ENCODE data around the gene TRIM45.

- TF ChIP-seq POLR2A (IDR thresholded peaks at IDR 0.05) (no peak), POLR2AphosphoS5 (IDR thresholded peaks at IDR 0.05) (no peak)
These were observed 31.6 kb downstream of the TRIM45 start for GRCh38 chr1:117089996-117090395.

Measured in upper lobe of left lung (tissue), 4 donors.